ENCODE results near the gene CACTIN.

DNA sequence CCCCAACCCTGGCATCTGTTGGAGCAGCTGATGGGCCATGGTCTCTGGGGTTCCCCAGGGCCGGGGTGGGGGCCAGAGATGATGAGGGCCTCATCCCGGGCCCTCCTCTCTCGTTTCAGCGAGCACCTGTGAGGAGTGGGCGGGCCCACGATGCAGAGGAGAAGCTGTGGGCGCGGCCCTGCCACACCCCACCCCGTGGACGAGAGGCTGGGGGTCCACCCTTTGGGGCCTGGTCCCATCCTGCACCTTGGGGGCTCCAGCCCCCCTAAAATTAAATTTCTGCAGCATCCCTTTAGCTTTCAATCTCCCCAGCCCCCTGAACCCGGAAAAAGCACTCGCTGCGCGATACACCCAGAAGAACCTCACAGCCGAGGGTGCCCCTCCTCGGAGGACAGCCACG, 48.2 kb downstream of the CACTIN start:
- TF ChIP-seq, protein P1, sequence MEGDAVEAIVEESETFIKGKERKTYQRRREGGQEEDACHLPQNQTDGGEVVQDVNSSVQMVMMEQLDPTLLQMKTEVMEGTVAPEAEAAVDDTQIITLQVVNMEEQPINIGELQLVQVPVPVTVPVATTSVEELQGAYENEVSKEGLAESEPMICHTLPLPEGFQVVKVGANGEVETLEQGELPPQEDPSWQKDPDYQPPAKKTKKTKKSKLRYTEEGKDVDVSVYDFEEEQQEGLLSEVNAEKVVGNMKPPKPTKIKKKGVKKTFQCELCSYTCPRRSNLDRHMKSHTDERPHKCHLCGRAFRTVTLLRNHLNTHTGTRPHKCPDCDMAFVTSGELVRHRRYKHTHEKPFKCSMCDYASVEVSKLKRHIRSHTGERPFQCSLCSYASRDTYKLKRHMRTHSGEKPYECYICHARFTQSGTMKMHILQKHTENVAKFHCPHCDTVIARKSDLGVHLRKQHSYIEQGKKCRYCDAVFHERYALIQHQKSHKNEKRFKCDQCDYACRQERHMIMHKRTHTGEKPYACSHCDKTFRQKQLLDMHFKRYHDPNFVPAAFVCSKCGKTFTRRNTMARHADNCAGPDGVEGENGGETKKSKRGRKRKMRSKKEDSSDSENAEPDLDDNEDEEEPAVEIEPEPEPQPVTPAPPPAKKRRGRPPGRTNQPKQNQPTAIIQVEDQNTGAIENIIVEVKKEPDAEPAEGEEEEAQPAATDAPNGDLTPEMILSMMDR (IDR thresholded peaks at IDR 0.05; ENCODE audit: insufficient read depth, low read depth, low read length): no peak
- TF ChIP-seq EZH2 (IDR thresholded peaks at IDR 0.05; ENCODE audit: insufficient read depth, low read length): no peak

All from astrocyte (in vitro differentiated cells and primary cell).